ENCODE results near the gene TBX19. TPM values are rescaled to one million over a fixed set of nuclear protein-coding genes. Genes with fewer than 3 reads are reported as not detected.

TBX19 gene
- total and polyA plus RNA-seq, 2 of the 4 experiments (the other 2 are of a cell fraction), result 0.18 to 0.89 TPM

DNA sequence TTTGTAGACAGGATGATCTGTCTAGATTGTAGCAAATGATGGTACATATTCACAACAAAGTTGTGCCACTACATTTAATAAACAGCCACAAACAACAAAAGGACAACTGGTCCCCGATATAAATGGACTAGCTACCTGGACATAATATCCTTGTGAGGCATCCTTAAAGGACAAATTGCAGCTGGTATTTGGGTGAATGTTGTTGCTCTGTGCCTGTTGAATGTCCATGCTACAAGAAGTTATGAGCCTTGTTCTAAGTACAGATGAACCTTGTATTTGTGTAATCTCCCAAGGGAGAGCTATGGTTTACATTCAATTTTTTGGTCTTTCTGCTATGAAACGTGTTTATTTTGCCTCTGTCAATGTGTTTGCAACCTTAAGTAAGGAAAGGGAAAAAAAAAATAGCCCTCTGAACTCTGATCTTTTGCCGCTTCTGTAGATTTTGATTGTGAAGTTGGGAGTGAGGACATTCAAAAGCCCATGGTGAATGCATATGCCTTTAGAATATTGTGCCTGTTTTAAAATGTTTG, 28.4 kb upstream of the TBX19 start:
- Histone ChIP-seq H2AK5ac (ENCODE audit: low read depth, low read length) (no peak overlapping the region), H3K9me3 (ENCODE audit: control insufficient read depth, insufficient read depth, low read length) (peaks cover 4% of the 10 kb centered on the region), H4K8ac (ENCODE audit: low read depth in 2 of 2, low read length in 2 of 2) (no peak overlapping the region), H3K4ac (ENCODE audit: low read depth, low read length) (no peak overlapping the region), H2BK120ac (ENCODE audit: low read depth, low read length) (no peak overlapping the region), H3K9me1 (ENCODE audit: insufficient read depth, low read length) (peaks cover 6% of the 10 kb centered on the region; the same call in 1 of the 2 replicates), H4K91ac (ENCODE audit: insufficient read depth, low read depth, low read length) (no peak overlapping the region), H3K36me3 (ENCODE audit: control insufficient read depth, insufficient read depth, low read length) (peaks cover 12% of the 10 kb centered on the region), H3K23ac (ENCODE audit: low read depth, low read length) (no peak overlapping the region), H3K14ac (replicated peaks; ENCODE audit: low read depth, low read length) (no peak overlapping the region), H3K27ac (ENCODE audit: insufficient read depth, low read length) (no peak overlapping the region), H2BK15ac (ENCODE audit: low read depth, low read length) (no peak overlapping the region), H4K20me1 (ENCODE audit: insufficient read depth, low read length) (no peaks in the 10 kb centered on the region; the same call in 1 of the 2 replicates), H3K79me1 (ENCODE audit: low read depth in 1 of 2, low read length in 2 of 2) (peaks cover 7 to 19% of the 10 kb centered on the region in 2 experiments), H3K4me2 (ENCODE audit: low read depth, low read length) (no peak overlapping the region), H2BK5ac (ENCODE audit: low read depth, low read length, poor library complexity, severe bottlenecking) (no peak overlapping the region), H2AFZ (replicated peaks; ENCODE audit: low read length, poor library complexity) (no peak overlapping the region), H3K18ac (ENCODE audit: low read depth, low read length) (no peak overlapping the region), H2BK20ac (ENCODE audit: low read depth, low read length) (no peak overlapping the region), H3K27me3 (ENCODE audit: control insufficient read depth, insufficient read depth, low read length) (no peaks in the 10 kb centered on the region), H4K5ac (ENCODE audit: low read depth, low read length) (no peak overlapping the region), H3K9ac (ENCODE audit: low read depth, low read length) (no peak overlapping the region), H3K56ac (ENCODE audit: extremely low read depth, insufficient read depth, low read length) (no peak overlapping the region), H3K4me3 (ENCODE audit: insufficient read depth, low read depth, low read length) (no peak overlapping the region), H2AK9ac (replicated peaks; ENCODE audit: low read depth, low read length, poor library complexity) (no peak overlapping the region), H3K4me1 (ENCODE audit: control insufficient read depth, insufficient read depth, low read length) (no peaks in the 10 kb centered on the region)
- BruUV-seq (replicated peaks), result TSS peak; percentile 24
- CTCF ChIA-PET, result interaction anchor here (0.9 to 1.2 kb wide), 2 partner anchors 17 to 167 kb away, joined by 3 to 4 read pairs; no protein-coding TSS in a partner anchor
- intact Hi-C loops (cut with micrococcal nuclease) (no loop called here), in situ Hi-C loops (cut with MboI; ENCODE audit: low sequenced_read_pairs) (no loop called here), dilution Hi-C loops (cut with HindIII; ENCODE audit: low sequenced_read_pairs, unreplicated experiment) (no loop called here)
- POLR2A ChIA-PET (ENCODE audit: unreplicated experiment), result no interaction called here
- ATAC-seq (ENCODE audit: low read depth), result no peak
- DNase-seq, result no peak
- TF ChIP-seq CHD1 (IDR thresholded peaks at IDR 0.05; ENCODE audit: low read depth, low read length), result no peak
- TF ChIP-seq CEBPB (IDR thresholded peaks at IDR 0.05; ENCODE audit: low read depth, low read length), result no peak
- TF ChIP-seq BHLHE40 (IDR thresholded peaks at IDR 0.05; ENCODE audit: low read depth, low read length), result no peak
- no peak for TF ChIP-seq RFX5 (IDR thresholded peaks at IDR 0.05; ENCODE audit: low read depth, low read length)
- no peak for TF ChIP-seq ELK1 (IDR thresholded peaks at IDR 0.05; ENCODE audit: borderline replicate concordance, low read depth, low read length)
- TF ChIP-seq FOS (IDR thresholded peaks at IDR 0.05; ENCODE audit: low read depth, low read length), result no peak
- TF ChIP-seq NFE2L2 (IDR thresholded peaks at IDR 0.05; ENCODE audit: low read depth, low read length), result no peak
- no peak for TF ChIP-seq MAFK (IDR thresholded peaks at IDR 0.05; ENCODE audit: low read depth, low read length)
- TF ChIP-seq RAD21 (IDR thresholded peaks at IDR 0.05; ENCODE audit: low read length), result no peak
- no peak for TF ChIP-seq SMC3 (IDR thresholded peaks at IDR 0.05; ENCODE audit: low read depth, low read length)
- no peak for TF ChIP-seq MXI1 (IDR thresholded peaks at IDR 0.05; ENCODE audit: borderline replicate concordance, low read depth, low read length)
- no peak for TF ChIP-seq POLR2A (IDR thresholded peaks at IDR 0.05; ENCODE audit: low read depth, low read length)
- TF ChIP-seq RCOR1 (IDR thresholded peaks at IDR 0.05; ENCODE audit: insufficient replicate concordance, low read length), result no peak
- TF ChIP-seq MAZ (IDR thresholded peaks at IDR 0.05; ENCODE audit: borderline replicate concordance, low read depth, low read length), result no peak
- TF ChIP-seq, protein P1, sequence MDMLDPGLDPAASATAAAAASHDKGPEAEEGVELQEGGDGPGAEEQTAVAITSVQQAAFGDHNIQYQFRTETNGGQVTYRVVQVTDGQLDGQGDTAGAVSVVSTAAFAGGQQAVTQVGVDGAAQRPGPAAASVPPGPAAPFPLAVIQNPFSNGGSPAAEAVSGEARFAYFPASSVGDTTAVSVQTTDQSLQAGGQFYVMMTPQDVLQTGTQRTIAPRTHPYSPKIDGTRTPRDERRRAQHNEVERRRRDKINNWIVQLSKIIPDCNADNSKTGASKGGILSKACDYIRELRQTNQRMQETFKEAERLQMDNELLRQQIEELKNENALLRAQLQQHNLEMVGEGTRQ (IDR thresholded peaks at IDR 0.05; ENCODE audit: low read depth, low read length), result no peak
- TF ChIP-seq, protein P2, sequence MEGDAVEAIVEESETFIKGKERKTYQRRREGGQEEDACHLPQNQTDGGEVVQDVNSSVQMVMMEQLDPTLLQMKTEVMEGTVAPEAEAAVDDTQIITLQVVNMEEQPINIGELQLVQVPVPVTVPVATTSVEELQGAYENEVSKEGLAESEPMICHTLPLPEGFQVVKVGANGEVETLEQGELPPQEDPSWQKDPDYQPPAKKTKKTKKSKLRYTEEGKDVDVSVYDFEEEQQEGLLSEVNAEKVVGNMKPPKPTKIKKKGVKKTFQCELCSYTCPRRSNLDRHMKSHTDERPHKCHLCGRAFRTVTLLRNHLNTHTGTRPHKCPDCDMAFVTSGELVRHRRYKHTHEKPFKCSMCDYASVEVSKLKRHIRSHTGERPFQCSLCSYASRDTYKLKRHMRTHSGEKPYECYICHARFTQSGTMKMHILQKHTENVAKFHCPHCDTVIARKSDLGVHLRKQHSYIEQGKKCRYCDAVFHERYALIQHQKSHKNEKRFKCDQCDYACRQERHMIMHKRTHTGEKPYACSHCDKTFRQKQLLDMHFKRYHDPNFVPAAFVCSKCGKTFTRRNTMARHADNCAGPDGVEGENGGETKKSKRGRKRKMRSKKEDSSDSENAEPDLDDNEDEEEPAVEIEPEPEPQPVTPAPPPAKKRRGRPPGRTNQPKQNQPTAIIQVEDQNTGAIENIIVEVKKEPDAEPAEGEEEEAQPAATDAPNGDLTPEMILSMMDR (conservative IDR thresholded peaks at IDR 0.05; ENCODE audit: low read depth, low read length), result no peak
- WGBS, 2 experiments (ENCODE audit: extremely low coverage in 2 of 2, insufficient read length in 1 of 2), result 100% methylated on average over 1 of the region's 3 CpGs; no CpG with 5 or more reads in 1 of the 2 experiments
